GM23338 (cell line): ENCODE data around the gene ADSS1. TPM values are rescaled to one million over a fixed set of nuclear protein-coding genes. Genes with fewer than 3 reads are reported as not detected.

ENCODE experiments used
- ATAC-seq: fragments of 200-7000 bp; cut with Tn5 transposase; 3 replicates; pipeline ENCODE4 v1.9.1; 2020
- DNase-seq: peaks from one replicate; pipeline ENCODE4 v3.0.0-alpha.2; 2015; ENCODE audit warnings: low spot score
- H2AFZ ChIP-seq: fragments of 200-600 bp; sonication (generic); 2 replicates; pipeline ENCODE4 v1.8.0; 2016; ENCODE audit warnings: antibody characterized with exemption, mild to moderate bottlenecking, moderate library complexity
- H3F3A ChIP-seq: fragments of 200-600 bp; sonication (generic); replicated peaks from 2 replicates; pipeline ENCODE4 v1.8.0; 2017; ENCODE audit warnings: antibody characterized with exemption, mixed run types, low read depth
- H3K27ac ChIP-seq: fragments of 200-600 bp; sonication (generic); 2 replicates; pipeline ENCODE4 v1.6.1; 2016; ENCODE audit warnings: low read depth
- H3K27me3 ChIP-seq: fragments of 200-600 bp; sonication (generic); 2 replicates; pipeline ENCODE4 v1.8.0; 2016; ENCODE audit warnings: mild to moderate bottlenecking, mixed run types, moderate library complexity; ENCODE audit not compliant: insufficient read depth
- H3K36me3 ChIP-seq: fragments of 200-600 bp; sonication (generic); 2 replicates; pipeline ENCODE4 v1.8.0; 2016; ENCODE audit warnings: mild to moderate bottlenecking; ENCODE audit not compliant: insufficient read depth
- H3K4me1 ChIP-seq: fragments of 200-600 bp; sonication (generic); 2 replicates; pipeline ENCODE4 v1.8.0; 2016; ENCODE audit warnings: mild to moderate bottlenecking, moderate library complexity; ENCODE audit not compliant: insufficient read depth
- H3K4me2 ChIP-seq: fragments of 200-600 bp; sonication (generic); 2 replicates; pipeline ENCODE4 v1.7.1; 2017; ENCODE audit warnings: mixed run types
- H3K4me3 ChIP-seq: fragments of 200-600 bp; sonication (generic); 2 replicates; pipeline ENCODE4 v1.6.1; 2016; ENCODE audit warnings: mixed run types
- H3K79me2 ChIP-seq: fragments of 200-600 bp; sonication (generic); replicated peaks from 2 replicates; pipeline ENCODE4 v1.8.0; 2017; ENCODE audit warnings: mild to moderate bottlenecking; ENCODE audit not compliant: insufficient read depth
- H3K9me2 ChIP-seq: fragments of 200-600 bp; sonication (generic); 2 replicates; pipeline ENCODE4 v1.8.0; 2017; ENCODE audit not compliant: insufficient read depth
- H4K20me1 ChIP-seq: fragments of 200-600 bp; sonication (generic); replicated peaks from 2 replicates; pipeline ENCODE4 v1.8.0; 2017; ENCODE audit warnings: mild to moderate bottlenecking; ENCODE audit not compliant: insufficient read depth
- H3K27ac Mint-ChIP-seq: 2 replicates; pipeline ENCODE4 v1.8.0; 2020; ENCODE audit warnings: inconsistent platforms, mild to moderate bottlenecking, moderate library complexity, mixed read lengths
- H3K27me3 Mint-ChIP-seq: 3 replicates; pipeline ENCODE4 v1.8.0; 2022; ENCODE audit warnings: low read depth, mild to moderate bottlenecking, moderate library complexity, mixed read lengths, inconsistent platforms; ENCODE audit not compliant: insufficient read depth, poor library complexity
- H3K36me3 Mint-ChIP-seq: 3 replicates; pipeline ENCODE4 v1.8.0; 2021; ENCODE audit warnings: low read depth, mild to moderate bottlenecking, inconsistent platforms, moderate library complexity, mixed read lengths
- H3K4me1 Mint-ChIP-seq: 3 replicates; pipeline ENCODE4 v1.8.0; 2020; ENCODE audit warnings: mild to moderate bottlenecking, inconsistent platforms, mixed read lengths
- H3K4me3 Mint-ChIP-seq: 3 replicates; pipeline ENCODE4 v1.8.0; 2021; ENCODE audit warnings: moderate library complexity, mild to moderate bottlenecking, inconsistent platforms, mixed read lengths
- H3K9me3 Mint-ChIP-seq: 3 replicates; pipeline ENCODE4 v1.8.0; 2020; ENCODE audit warnings: moderate library complexity, mild to moderate bottlenecking, inconsistent platforms, mixed read lengths
- CREB1 ChIP-seq: fragments of 250-450 bp; sonication (Bioruptor Pico); IDR thresholded peaks from 2 replicates; pipeline ENCODE4 v1.5.0; 2020; ENCODE audit warnings: low read depth, mild to moderate bottlenecking, moderate library complexity
- EZH2 ChIP-seq: fragments of 200-600 bp; sonication (generic); IDR thresholded peaks from one replicate; pipeline ENCODE4 v1.8.0; 2017; ENCODE audit warnings: antibody characterized with exemption, mild to moderate bottlenecking, low read depth; ENCODE audit not compliant: unreplicated experiment
- JUNB ChIP-seq: IDR thresholded peaks from one replicate; pipeline ENCODE4 v1.6.1; 2016; ENCODE audit warnings: antibody characterized with exemption; ENCODE audit not compliant: unreplicated experiment
- STAT1 ChIP-seq: IDR thresholded peaks from one replicate; pipeline ENCODE4 v1.6.1; 2016; ENCODE audit warnings: antibody characterized with exemption; ENCODE audit not compliant: unreplicated experiment
- ZNF114 ChIP-seq: fragments of 250-450 bp; sonication (Bioruptor Pico); IDR thresholded peaks from 2 replicates; pipeline ENCODE4 v1.5.0; 2020; ENCODE audit warnings: mild to moderate bottlenecking, moderate library complexity
- ZNF331 ChIP-seq: fragments of 250-450 bp; sonication (Bioruptor Pico); IDR thresholded peaks from 2 replicates; pipeline ENCODE4 v1.5.0; 2020; ENCODE audit warnings: low read depth, mild to moderate bottlenecking, moderate library complexity
- polyA plus RNA-seq: library from polyadenylated mRNA; unstranded; fragments of >200 nt; fragmentation: Nextera tagmentation; extraction: Ambion mirVana; gene quantifications from 2 replicates; pipeline ENCODE4 v1.2.1, GENCODE V29; 2016
- total RNA-seq: library from RNA; depleted of rRNA; stranded (reverse); fragments of >200 nt; shearing (Covaris generic); gene quantifications from 2 replicates; pipeline ENCODE4 v1.2.3, GENCODE V29; 2014
- TF ChIP-seq, protein P1 (sequence below): fragments of 250-450 bp; sonication (Bioruptor Pico); IDR thresholded peaks from 2 replicates; pipeline ENCODE4 v1.5.0; 2020; ENCODE audit warnings: mild to moderate bottlenecking, moderate library complexity
- TF ChIP-seq, protein P2 (sequence below): IDR thresholded peaks from 2 replicates; pipeline ENCODE4 v1.6.1; 2016; ENCODE audit warnings: antibody characterized with exemption
- TF ChIP-seq, protein P3 (sequence below), 2 experiments: fragments of 200-600 bp in 1 of 2; sonication (generic) in 1 of 2; conservative IDR thresholded peaks; 2 replicates each; pipeline versions ENCODE4 v1.5.1 to v1.6.1; 2016 to 2017; ENCODE audit warnings: antibody characterized with exemption in 2 of 2, low read depth in 2 of 2, mild to moderate bottlenecking in 2 of 2, moderate library complexity in 1 of 2
- TF ChIP-seq, protein P4 (sequence below): IDR thresholded peaks from one replicate; pipeline ENCODE4 v1.6.1; 2018; ENCODE audit warnings: antibody characterized with exemption; ENCODE audit not compliant: unreplicated experiment

The ADSS1 gene
- total and polyA plus RNA-seq, 2 experiments from 2014 or later: 9.5 to 11.6 TPM

DNA sequence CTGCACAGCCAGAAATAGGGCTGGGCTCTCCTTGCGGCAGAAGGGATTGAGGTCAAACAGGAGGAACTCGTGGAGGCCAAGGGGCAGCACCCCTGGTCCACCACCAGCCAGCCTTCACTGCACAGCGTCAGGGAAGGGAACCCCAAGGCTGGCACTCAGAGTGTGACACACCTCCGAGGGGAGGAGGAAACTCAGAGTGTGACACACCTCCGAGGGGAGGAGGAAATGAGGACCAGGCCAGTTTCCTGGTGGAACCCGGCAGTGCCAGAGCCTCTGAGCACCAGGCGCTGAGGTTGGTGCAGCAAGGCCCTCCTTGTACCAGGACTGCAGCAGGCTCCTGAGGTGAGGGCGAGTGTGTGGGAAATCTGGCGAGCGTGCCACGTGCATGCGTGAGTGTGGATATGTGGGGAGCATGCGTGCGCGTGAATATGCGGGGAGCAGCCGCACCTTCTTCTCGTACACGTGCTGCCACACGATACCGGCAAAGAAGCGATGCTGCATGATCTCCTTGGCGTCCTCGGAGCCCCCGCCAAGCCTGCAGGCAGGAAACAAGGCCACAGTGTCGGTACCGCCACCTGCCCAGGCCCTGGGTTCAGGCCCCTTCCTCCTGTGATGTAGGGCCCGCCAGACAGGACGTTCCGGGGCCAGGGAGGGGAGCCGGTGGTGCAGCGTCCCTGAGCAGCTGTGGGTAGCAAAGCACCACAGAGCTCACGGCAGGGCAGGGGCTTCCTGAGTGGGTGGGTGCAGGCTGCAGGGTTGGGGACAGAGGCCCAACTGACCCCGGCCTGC is 48.1 kb downstream of the ADSS1 start (continued):
- TF ChIP-seq, protein P1, sequence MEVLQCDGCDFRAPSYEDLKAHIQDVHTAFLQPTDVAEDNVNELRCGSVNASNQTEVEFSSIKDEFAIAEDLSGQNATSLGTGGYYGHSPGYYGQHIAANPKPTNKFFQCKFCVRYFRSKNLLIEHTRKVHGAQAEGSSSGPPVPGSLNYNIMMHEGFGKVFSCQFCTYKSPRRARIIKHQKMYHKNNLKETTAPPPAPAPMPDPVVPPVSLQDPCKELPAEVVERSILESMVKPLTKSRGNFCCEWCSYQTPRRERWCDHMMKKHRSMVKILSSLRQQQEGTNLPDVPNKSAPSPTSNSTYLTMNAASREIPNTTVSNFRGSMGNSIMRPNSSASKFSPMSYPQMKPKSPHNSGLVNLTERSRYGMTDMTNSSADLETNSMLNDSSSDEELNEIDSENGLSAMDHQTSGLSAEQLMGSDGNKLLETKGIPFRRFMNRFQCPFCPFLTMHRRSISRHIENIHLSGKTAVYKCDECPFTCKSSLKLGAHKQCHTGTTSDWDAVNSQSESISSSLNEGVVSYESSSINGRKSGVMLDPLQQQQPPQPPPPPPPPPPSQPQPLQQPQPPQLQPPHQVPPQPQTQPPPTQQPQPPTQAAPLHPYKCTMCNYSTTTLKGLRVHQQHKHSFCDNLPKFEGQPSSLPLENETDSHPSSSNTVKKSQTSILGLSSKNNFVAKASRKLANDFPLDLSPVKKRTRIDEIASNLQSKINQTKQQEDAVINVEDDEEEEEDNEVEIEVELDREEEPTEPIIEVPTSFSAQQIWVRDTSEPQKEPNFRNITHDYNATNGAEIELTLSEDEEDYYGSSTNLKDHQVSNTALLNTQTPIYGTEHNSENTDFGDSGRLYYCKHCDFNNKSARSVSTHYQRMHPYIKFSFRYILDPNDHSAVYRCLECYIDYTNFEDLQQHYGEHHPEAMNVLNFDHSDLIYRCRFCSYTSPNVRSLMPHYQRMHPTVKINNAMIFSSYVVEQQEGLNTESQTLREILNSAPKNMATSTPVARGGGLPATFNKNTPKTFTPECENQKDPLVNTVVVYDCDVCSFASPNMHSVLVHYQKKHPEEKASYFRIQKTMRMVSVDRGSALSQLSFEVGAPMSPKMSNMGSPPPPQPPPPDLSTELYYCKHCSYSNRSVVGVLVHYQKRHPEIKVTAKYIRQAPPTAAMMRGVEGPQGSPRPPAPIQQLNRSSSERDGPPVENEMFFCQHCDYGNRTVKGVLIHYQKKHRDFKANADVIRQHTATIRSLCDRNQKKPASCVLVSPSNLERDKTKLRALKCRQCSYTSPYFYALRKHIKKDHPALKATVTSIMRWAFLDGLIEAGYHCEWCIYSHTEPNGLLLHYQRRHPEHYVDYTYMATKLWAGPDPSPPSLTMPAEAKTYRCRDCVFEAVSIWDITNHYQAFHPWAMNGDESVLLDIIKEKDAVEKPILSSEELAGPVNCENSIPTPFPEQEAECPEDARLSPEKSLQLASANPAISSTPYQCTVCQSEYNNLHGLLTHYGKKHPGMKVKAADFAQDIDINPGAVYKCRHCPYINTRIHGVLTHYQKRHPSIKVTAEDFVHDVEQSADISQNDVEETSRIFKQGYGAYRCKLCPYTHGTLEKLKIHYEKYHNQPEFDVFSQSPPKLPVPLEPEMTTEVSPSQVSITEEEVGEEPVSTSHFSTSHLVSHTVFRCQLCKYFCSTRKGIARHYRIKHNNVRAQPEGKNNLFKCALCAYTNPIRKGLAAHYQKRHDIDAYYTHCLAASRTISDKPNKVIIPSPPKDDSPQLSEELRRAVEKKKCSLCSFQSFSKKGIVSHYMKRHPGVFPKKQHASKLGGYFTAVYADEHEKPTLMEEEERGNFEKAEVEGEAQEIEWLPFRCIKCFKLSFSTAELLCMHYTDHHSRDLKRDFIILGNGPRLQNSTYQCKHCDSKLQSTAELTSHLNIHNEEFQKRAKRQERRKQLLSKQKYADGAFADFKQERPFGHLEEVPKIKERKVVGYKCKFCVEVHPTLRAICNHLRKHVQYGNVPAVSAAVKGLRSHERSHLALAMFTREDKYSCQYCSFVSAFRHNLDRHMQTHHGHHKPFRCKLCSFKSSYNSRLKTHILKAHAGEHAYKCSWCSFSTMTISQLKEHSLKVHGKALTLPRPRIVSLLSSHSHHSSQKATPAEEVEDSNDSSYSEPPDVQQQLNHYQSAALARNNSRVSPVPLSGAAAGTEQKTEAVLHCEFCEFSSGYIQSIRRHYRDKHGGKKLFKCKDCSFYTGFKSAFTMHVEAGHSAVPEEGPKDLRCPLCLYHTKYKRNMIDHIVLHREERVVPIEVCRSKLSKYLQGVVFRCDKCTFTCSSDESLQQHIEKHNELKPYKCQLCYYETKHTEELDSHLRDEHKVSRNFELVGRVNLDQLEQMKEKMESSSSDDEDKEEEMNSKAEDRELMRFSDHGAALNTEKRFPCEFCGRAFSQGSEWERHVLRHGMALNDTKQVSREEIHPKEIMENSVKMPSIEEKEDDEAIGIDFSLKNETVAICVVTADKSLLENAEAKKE (CRISPR knock-in tag): no peak
- TF ChIP-seq ZNF331 (CRISPR knock-in tag) (no peak), JUNB (no peak)

DNA sequence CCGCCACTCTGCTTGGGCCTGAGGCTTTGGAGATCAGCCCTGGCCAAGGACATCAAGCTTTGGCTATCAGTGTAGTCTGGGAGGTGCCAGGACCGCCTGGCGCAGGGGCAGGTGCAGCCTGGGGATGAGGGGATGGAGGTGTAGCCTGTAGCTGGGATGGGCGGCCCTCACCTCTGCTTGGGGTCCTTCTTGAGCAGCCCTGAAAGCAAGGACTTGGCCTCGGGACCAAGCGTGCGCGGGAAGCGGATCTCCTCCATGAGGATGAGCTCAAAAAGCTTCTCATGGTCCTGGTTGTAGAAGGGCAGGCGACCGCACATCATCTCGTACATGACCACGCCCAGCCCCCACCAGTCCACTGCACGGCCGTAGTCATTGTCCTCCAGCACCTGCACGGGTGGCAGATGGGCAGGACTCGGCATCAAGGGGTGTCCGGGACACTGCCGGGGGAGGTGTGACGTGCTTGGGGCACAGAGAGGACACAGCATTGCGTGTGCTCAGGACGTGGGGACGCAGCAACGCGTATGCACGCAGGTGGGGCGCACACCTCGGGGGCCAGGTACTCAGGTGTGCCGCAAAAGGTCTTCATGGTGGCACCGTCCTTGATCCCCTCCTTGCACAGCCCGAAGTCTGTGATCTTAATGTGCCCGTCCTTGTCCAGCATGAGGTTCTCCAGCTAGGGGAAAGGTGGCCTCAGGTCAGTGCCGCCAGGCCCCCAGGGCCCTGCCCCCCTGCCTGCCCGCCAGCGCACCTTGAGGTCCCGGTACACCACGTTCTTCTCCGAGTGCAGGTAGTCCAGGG is 48.9 kb downstream of the ADSS1 start:
- Histone ChIP-seq H3K27ac (no peak overlapping the region), H3K4me3 (no peak overlapping the region), H3F3A (peaks cover 4% of the 10 kb centered on the region; the same call in 1 of the 2 replicates), H3K9me2 (no peaks in the 10 kb centered on the region), H4K20me1 (no peaks in the 10 kb centered on the region), H3K4me1 (peaks cover 11% of the 10 kb centered on the region), H3K79me2 (no peaks in the 10 kb centered on the region), H2AFZ (no peak overlapping the region), H3K4me2 (no peak overlapping the region), H3K27me3 (no peaks in the 10 kb centered on the region), H3K36me3 (0 out of 2 replicates have a peak, but pooled peaks cover 5% of the 10 kb centered on the region)
- Mint-ChIP-seq H3K27me3 (peaks cover 7% of the 10 kb centered on the region), H3K4me3 (no peak overlapping the region), H3K36me3 (peaks cover 37% of the 10 kb centered on the region), H3K4me1 (peaks cover 16% of the 10 kb centered on the region), H3K9me3 (peaks cover 6% of the 10 kb centered on the region; the same call in 2 of the 3 replicates), H3K27ac (no peak overlapping the region)
- ATAC-seq (no peak), DNase-seq (no peak)
- TF ChIP-seq CREB1 (CRISPR knock-in tag) (no peak), EZH2 (no peak), ZNF114 (CRISPR knock-in tag) (no peak), STAT1 (no peak)
- TF ChIP-seq, protein P2, sequence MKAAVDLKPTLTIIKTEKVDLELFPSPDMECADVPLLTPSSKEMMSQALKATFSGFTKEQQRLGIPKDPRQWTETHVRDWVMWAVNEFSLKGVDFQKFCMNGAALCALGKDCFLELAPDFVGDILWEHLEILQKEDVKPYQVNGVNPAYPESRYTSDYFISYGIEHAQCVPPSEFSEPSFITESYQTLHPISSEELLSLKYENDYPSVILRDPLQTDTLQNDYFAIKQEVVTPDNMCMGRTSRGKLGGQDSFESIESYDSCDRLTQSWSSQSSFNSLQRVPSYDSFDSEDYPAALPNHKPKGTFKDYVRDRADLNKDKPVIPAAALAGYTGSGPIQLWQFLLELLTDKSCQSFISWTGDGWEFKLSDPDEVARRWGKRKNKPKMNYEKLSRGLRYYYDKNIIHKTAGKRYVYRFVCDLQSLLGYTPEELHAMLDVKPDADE: no peak
- TF ChIP-seq, protein P3, sequence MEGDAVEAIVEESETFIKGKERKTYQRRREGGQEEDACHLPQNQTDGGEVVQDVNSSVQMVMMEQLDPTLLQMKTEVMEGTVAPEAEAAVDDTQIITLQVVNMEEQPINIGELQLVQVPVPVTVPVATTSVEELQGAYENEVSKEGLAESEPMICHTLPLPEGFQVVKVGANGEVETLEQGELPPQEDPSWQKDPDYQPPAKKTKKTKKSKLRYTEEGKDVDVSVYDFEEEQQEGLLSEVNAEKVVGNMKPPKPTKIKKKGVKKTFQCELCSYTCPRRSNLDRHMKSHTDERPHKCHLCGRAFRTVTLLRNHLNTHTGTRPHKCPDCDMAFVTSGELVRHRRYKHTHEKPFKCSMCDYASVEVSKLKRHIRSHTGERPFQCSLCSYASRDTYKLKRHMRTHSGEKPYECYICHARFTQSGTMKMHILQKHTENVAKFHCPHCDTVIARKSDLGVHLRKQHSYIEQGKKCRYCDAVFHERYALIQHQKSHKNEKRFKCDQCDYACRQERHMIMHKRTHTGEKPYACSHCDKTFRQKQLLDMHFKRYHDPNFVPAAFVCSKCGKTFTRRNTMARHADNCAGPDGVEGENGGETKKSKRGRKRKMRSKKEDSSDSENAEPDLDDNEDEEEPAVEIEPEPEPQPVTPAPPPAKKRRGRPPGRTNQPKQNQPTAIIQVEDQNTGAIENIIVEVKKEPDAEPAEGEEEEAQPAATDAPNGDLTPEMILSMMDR (conservative IDR thresholded peaks at IDR 0.05; ENCODE audit: low read depth in 2 of 2): no peak
- TF ChIP-seq, protein P4, sequence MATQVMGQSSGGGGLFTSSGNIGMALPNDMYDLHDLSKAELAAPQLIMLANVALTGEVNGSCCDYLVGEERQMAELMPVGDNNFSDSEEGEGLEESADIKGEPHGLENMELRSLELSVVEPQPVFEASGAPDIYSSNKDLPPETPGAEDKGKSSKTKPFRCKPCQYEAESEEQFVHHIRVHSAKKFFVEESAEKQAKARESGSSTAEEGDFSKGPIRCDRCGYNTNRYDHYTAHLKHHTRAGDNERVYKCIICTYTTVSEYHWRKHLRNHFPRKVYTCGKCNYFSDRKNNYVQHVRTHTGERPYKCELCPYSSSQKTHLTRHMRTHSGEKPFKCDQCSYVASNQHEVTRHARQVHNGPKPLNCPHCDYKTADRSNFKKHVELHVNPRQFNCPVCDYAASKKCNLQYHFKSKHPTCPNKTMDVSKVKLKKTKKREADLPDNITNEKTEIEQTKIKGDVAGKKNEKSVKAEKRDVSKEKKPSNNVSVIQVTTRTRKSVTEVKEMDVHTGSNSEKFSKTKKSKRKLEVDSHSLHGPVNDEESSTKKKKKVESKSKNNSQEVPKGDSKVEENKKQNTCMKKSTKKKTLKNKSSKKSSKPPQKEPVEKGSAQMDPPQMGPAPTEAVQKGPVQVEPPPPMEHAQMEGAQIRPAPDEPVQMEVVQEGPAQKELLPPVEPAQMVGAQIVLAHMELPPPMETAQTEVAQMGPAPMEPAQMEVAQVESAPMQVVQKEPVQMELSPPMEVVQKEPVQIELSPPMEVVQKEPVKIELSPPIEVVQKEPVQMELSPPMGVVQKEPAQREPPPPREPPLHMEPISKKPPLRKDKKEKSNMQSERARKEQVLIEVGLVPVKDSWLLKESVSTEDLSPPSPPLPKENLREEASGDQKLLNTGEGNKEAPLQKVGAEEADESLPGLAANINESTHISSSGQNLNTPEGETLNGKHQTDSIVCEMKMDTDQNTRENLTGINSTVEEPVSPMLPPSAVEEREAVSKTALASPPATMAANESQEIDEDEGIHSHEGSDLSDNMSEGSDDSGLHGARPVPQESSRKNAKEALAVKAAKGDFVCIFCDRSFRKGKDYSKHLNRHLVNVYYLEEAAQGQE: no peak
